GM18520 (cell line): ENCODE data around the gene GRWD1.

Experiments used
- ATAC-seq: cut with Tn5 transposase; IDR thresholded peaks from one replicate; pipeline ENCODE4 v1.9.1; 2021; ENCODE audit not compliant: unreplicated experiment

GRWD1 gene

GRCh38 chr19:48455908-48456562, 10.3 kb downstream of the GRWD1 start:
- no peak for ATAC-seq

- no peak for ATAC-seq
Observed at GRCh38 chr19:48456864-48457263, 11.1 kb downstream of the GRWD1 start.

- ATAC-seq, result no peak
Observed at GRCh38 chr19:48458016-48458415, 12.2 kb downstream of the GRWD1 start.

GRCh38 chr19:48461651-48461981, 15.8 kb downstream of the GRWD1 start:
- ATAC-seq, result no peak

GRCh38 chr19:48461982-48462655, 16.3 kb downstream of the GRWD1 start:
- ATAC-seq, result no peak

GRCh38 chr19:48465215-48465614, 19.4 kb downstream of the GRWD1 start:
- ATAC-seq, result no peak

- no peak for ATAC-seq
Observed at GRCh38 chr19:48466561-48467325, 21.0 kb downstream of the GRWD1 start.

- ATAC-seq, result peak; percentile 93
Observed at GRCh38 chr19:48468772-48469288, 23.0 kb downstream of the GRWD1 start.

GRCh38 chr19:48469289-48469881, 23.6 kb downstream of the GRWD1 start, which contains the start of gene CYTH2:
TSS of gene CYTH2 (plus strand) at chr19:48469369. CDS start at chr19:48469508, 139 bp downstream.
- ATAC-seq, result peak; percentile 10

- ATAC-seq, result no peak
Observed at GRCh38 chr19:48469934-48470680, 24.3 kb downstream of the GRWD1 start.

- no peak for ATAC-seq
Observed at GRCh38 chr19:48470856-48471255, 25.1 kb downstream of the GRWD1 start.

- ATAC-seq, result no peak
Observed at GRCh38 chr19:48471836-48472235, 26.1 kb downstream of the GRWD1 start.

GRCh38 chr19:48473161-48473966, 27.6 kb downstream of the GRWD1 start:
- ATAC-seq, result no peak

- no peak for ATAC-seq
Observed at GRCh38 chr19:48474084-48474592, 28.4 kb downstream of the GRWD1 start.

- ATAC-seq, result no peak
Observed at GRCh38 chr19:48475369-48476068, 29.7 kb downstream of the GRWD1 start.

GRCh38 chr19:48476176-48476575, 30.4 kb downstream of the GRWD1 start:
- no peak for ATAC-seq

- no peak for ATAC-seq
Observed at GRCh38 chr19:48477067-48477685, 31.4 kb downstream of the GRWD1 start.

- no peak for ATAC-seq
Observed at GRCh38 chr19:48477698-48478338, 32.0 kb downstream of the GRWD1 start.
